NCI-H526 treated with DMSO at 0.1 percent for 48 hours (cell line): ENCODE measurements around the gene ZAR1.

Experiments
- DNase-seq: peaks from one replicate; lab custom pipeline; 2025; lab: John Stamatoyannopoulos, UW

The ZAR1 gene

DNA sequence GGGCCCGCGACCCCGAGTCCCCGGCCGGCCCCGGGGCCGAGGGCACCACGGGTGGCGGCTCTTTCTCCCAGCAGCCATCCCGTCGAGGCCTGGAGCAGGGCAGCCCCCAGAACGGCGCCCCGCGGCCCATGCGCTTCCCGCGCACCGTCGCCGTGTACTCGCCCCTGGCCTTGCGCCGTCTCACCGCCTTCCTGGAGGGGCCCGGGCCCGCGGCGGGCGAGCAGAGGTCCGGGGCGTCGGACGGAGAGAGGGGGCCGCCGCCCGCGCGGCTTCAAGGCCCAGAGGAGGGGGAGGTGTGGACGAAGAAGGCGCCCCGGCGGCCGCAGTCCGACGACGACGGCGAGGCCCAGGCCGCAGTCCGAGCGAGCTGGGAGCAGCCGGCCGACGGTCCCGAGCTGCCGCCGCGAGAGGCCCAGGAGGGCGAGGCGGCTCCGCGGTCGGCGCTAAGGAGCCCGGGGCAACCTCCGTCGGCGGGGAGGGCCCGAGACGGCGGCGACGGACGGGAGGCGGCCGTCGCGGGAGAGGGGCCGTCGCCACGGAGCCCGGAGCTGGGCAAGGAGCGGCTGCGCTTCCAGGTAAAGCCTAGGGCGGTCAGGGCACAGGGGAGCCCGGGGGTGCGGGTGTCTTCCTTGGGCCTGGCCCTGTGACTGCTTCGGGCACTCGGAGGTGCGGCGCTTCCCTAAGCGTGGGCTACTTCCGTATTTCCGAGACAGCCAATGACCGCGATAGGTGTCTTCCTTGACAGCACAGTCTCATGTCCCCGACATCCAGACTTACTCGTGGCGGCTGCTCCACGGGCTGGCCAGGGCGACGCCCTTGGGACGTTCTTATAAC lies 845 bp downstream of the ZAR1 start:
- no peak for DNase-seq

DNA sequence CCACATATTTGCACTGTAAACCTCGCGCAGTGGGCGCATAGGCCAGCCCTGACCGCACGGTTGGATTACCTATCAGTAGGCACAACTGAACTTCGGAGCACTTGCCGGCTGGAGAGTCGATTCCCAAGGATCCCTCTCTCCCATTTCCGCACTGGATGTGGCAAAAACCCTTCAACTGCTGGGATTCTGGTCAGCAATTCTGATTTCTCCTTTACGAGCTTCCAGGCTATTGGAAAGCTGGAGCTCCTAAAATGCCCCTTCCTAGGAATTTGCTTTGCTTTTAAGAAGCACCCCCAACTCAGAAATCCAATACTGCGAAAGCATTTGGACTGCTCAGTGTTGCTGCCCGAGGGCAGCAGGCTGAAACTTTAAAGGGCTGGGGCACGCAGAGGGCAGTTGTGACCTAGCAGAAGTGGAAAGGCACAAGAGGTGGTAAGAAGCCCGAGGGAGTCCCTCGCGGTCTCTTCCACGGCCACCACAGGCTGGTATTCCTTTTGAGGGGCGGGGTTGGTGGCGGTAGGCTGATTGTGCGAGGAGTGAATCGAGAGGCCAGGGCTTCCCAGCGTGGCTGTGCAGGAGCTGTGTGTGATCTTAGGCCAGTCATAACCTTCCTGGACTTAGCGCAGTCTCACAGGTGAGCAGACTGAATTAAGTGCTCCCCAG lies 1.6 kb downstream of the ZAR1 start:
- no peak for DNase-seq

DNA sequence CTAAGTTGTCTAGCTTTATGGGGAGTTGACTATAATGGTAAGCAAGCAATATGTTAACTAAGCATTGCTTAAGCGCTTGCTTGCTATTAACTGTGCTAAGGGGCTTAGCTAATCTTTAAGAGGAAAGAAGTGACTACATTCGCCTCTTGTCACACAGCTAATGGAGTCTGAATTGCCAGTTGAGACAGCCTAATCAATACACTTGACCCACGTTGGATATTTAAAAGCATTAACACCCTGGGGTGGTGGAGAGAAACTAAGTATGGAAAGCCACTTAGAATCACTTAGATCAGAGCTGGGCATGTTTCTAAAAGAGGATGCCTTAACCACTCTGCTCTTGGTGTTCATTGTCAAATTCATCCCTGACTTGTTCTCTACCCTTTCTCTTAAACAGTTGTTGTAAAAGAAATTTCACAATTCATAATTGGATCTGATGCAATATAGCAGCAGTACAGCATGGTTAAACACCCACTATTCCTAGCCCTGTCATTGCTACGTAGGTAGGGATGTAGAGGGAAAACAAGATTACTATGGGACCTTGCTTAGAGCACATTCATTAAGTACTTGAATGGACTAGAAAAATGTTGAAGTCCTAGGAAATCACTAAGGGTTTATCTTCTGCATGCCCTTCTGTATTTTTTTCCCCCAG lies 3.5 kb downstream of the ZAR1 start:
- DNase-seq = no peak

DNA sequence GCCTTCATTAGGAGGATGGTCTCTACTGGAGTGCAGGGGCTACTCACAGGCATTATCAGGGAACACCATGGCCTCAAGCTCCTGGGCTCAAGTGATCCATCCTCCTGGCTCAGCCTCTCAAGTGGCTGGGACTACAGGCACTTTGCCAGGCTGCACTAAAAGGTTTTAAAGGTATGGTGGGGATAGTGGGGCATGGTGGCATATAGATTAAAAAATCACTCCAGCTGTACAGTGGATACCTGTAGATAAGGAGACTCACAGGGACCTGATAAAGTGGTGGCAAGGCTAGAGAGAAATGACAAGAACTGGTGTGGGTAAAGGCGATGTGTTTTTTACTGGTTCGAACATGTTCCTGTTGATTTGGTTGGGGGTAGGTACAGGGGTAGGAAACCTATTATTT lies 5.9 kb downstream of the ZAR1 start:
- DNase-seq = no peak

DNA sequence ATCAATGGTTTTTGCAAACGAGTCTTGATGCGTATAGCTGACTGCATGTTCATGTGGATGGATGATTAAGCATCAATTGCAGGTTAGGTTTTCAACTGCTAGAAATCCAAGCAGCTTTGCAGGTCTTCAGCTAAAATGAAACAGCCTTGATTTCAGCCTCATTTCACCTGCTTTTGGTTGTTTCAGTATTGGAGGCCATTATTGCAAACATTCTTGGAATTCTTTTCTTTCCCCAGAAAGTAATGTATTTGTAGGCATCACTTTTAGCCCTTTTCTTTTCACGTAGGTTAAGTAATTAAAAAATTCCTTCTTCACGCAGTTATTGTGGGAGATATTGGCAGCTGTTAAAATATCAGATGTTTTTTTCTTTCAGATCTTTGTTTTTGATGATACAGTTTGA lies 8.8 kb downstream of the ZAR1 start:
- no peak for DNase-seq

DNA sequence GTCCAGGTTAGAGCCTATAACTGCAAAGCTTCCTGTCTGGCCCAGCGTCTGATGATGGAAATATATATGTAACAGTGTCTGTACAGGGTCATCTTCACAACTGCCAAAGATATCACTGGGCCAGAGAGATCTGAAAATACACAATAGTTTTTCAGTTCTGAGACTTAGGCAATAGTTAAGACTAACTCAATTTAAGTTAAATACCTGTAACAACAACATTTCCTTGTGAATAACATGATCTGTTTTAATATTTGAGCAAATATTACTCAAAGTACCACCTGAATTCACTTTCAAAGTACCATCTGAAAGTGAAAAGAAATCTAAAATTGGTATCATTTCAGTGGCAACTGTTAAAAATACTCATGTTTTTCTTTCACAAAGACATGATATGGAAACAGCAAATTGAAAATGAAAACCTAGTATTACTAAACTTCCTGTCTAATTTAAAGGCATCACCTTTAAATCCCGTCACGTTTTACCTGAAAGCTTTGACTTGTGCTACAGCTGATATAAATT lies 9.6 kb downstream of the ZAR1 start:
- DNase-seq = no peak

DNA sequence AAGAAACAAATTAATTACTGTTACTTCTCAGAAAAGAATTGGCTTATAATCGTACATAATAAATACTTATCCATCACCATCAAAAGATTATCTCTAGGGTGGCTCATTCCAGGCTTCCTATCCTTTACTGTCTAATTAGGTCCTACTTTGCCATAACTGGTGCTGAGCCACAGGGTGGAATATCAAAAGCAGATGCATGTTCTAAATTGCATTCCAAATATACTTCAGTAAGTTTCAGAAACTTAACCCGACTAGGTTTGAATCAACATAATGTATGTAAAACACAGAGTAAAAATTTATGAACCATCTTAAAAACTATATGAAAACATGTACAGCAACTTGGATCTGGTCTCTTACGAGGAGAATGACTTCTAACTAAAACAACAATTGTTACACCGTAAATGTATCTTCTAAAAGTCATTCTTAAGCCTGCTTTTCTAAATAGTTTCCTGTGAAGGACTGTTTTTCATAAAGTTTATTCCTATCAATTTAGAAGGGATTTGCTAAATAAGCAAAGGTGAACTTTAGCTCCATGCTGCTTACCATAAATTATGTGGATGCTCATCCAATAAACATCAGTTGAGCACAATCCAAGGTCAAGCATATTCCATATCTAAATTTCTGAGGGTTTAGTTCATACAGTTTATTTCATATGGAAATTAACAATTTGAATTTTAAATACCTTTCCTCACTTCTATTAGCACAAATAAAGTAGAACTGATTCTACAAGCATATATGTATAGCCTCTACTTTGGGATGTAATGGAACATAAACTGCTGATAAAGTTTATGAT lies 13.4 kb downstream of the ZAR1 start:
- DNase-seq = no peak

DNA sequence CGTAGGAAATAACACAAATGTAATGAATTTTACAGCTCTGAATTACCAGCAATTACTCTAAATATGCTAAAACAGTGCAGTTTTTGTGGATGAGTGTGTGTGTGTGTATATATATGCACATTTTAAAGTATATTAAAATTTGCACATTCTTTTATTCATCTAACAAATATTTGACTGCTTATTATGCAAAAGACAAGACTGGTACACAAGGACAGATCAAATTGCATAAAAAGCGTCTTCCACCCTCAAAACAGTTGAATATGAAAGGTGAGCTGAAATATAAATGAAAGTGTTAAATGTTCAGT lies 13.9 kb downstream of the ZAR1 start:
- DNase-seq = no peak

DNA sequence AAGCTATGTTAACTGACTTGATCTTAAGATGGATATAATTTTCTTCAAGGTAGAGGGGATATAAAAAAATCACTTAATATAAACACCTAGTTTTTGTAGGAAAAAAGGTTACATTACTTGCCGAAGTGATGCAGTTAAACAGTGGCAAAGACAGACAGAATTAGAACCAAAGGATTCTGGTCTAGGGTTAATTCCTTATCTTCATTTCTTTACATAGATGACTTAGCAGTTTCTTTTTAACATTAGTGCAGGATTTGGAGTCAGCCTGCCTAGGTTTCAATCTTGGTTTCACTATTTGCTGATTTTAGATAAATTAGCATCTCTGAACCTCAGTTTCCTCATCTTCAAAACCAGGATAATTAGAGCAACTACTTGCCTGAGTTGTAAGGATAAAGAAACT lies 14.3 kb downstream of the ZAR1 start:
- DNase-seq = no peak

DNA sequence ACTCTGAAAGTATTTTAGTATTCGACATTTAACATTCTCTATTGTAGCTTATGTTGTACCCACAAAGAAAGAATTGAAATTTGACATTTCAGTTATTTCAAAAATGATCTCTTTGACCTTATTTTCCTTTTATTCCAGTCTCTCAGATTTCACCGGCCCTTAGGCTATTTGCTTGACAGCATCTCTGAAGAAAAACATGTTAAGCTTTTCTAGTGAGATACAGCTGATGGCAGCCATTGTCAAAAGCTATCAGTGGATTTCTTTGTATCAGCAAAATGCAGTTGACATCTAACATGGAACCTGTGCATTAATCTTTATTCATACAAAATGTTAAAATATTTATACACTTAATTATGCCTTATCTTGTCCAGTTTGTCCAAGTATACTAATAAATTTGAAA lies 16.7 kb downstream of the ZAR1 start:
- DNase-seq = no peak

DNA sequence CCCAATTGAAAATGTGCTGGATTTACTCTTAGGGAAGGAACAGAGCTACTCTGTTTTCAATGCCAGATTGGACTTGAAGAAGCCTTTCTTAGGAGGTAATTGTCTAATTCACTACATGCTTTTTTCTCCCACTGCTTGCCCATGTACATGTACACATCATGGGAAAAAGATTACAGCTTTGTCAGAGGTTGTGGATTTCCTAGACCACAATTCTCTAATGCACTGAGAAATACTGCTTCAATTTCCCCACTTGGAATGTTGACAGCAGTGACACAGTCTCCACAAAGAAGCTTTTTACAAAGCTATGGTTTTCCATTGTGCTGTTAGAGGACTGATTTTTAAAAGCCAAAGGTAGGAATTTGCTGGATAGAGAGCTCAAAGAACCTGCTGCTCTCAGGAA lies 19.5 kb downstream of the ZAR1 start:
- no peak for DNase-seq

DNA sequence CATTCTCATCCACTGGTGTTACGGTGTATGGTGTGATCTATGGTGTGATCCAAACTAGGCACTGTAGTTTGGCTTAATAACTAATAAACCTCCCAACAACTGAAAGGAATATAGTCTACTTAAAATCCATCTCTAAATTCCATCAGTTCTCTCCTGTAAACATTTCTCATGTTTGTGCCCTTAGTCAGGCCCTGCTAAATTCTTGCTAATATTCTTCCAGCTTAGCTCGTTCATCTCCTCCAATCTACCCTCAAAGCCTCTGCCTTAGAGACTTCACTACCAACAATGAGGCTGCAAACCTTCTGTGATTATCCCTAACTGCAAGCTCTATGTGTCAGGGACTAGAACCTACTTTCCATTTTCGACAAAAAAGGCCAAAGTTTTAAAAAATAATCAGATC lies 28.1 kb downstream of the ZAR1 start:
- DNase-seq = no peak

DNA sequence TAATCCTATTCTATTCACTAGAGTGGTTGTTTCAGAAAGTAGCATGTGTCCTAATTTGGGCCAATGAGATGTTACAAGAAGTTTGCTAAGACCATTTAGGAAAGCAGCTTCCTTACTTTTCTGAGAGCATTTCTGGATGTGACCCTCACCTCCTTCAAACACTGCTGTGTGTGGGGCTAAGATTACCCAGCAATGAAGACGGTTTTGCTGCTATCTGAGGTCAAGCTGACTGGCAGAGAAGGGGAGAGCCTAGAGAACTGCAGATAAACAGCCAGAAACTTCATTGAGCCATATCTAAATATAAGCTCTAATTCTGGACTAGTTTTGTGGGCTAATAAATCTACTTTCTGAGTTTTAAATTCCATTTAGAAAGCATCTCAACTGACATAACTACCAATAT lies 36.4 kb downstream of the ZAR1 start:
- no peak for DNase-seq

DNA sequence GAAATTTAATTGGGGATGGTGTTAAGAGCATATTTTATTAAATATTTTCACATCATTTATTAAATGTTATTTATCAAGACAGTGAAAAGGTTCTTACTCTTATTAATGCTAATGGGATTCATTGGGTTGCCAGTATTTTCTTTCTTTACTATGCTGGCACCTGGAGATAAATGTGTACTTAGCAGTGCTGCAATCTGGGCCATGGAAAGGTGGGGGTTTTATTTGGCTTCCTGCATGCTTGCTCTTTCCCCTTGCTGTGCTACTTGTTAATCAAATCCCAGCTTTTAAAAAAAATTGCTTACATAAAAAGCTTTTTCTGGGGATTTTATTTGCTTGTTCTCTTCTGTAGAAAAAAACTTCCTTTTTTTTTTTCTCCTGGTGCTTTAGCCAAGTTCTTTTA lies 48.3 kb downstream of the ZAR1 start:
- no peak for DNase-seq

DNA sequence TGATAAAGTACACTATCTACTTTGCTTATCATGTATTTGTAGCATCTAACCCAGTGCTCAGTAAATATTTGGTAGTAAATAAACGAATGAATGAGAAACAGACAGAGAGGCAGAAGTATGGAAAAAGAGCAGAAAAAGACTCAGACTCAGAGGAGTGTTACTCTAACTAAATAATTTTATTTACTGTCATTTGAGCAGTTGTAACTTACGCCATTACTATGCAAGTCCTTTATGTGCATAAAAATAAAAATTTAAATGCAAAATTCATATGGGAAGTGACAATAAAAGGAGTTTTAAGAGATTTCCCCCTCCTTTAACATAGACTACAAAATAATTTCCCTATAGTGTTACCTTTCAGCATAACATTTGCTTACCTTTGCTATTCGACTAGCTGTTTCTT lies 49.5 kb downstream of the ZAR1 start:
- DNase-seq = no peak

DNA sequence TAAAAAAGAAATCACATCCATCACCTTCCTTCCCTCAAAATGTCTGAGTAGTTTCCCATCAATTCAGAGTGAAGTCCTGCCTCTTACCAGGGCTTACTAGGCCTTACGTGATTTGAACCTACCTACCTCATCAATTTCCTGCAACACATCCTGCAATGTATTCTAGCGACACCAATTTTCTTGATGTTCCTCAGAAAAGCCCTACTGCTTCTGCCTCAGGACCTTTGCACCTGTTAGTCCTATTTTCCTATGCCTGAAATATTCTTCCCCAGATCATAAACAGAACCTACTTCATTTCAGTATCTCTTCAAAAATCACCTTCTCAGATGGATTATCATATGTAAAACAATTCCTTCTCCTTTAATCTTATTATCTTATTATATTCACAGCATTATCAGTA lies 52.8 kb downstream of the ZAR1 start:
- DNase-seq = no peak

DNA sequence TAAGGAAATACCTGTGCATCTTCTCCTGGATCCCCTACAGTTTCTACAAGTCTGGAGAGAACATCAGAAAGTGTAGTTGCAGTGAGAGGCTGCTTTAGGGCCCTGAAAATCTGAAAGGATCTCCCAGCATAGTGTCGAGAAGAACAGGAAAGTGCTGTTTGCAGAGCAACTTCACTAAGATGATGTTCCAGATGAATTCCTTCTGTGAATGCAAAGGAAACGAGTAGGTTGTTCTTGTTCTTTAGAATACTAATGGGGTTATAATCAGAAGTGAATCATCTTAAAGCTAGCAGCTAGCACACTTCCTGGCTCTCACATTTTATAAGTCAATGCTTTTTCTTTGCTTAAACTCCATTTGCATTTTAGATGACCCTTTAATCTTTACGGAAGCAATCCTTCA lies 53.7 kb downstream of the ZAR1 start:
- no peak for DNase-seq
